Upper lobe of left lung (tissue), 6 donors: ENCODE measurements around the gene AGK. TPM values are rescaled to one million over a fixed set of nuclear protein-coding genes. Genes with fewer than 3 reads are reported as not detected.
A peak's percentile ranks its signal among the peaks of the same experiment; 100 is the strongest.

ENCODE experiments used
- ATAC-seq, 2 donors: fragments of 200-7000 bp; cut with Tn5 transposase; one replicate each; pipeline ENCODE4 v1.9.1; 2022; ENCODE audit warnings: mild to moderate bottlenecking in 2 of 2, moderate library complexity in 2 of 2; ENCODE audit not compliant: low FRiP score in 2 of 2
- DNase-seq, 2 donors: peaks; one replicate each; pipeline ENCODE4 v3.0.0-alpha.2; 2019 to 2020
- H3K27ac ChIP-seq, 4 donors: fragments of 200-600 bp; sonication (generic); one replicate each; pipeline ENCODE4 v1.5.1; 2016 to 2019
- H3K27me3 ChIP-seq, 4 donors: fragments of 200-600 bp; sonication (generic); one replicate each; pipeline ENCODE4 v1.5.1; 2017 to 2019
- H3K36me3 ChIP-seq, 4 donors: fragments of 200-600 bp; sonication (generic); one replicate each; pipeline ENCODE4 v1.5.1; 2016 to 2019
- H3K4me1 ChIP-seq, 4 donors: fragments of 200-600 bp; sonication (generic); one replicate each; pipeline ENCODE4 v1.5.1; 2018 to 2019
- H3K4me3 ChIP-seq, 4 donors: fragments of 200-600 bp; sonication (generic); one replicate each; pipeline ENCODE4 v1.5.1; 2017 to 2019; ENCODE audit warnings: mild to moderate bottlenecking in 2 of 4, moderate library complexity in 1 of 4
- H3K9me3 ChIP-seq, 4 donors: fragments of 200-600 bp; sonication (generic); one replicate each; pipeline ENCODE4 v1.5.1; 2018 to 2019
- CTCF ChIP-seq, 6 experiments: fragments of 450-650 bp in 4 of 6; fragments of 200-600 bp in 2 of 6; sonication (generic) in 2 of 6; IDR thresholded peaks; one replicate each; pipeline ENCODE4 v1.5.1; 2016 to 2019; ENCODE audit warnings: antibody characterized with exemption in 6 of 6
- EP300 ChIP-seq, 4 donors: sonication (generic); formaldehyde crosslinking; IDR thresholded peaks; one replicate each; pipeline ENCODE4 v1.5.1; 2017; ENCODE audit warnings: antibody characterized with exemption in 4 of 4, control low read depth in 2 of 4
- POLR2A ChIP-seq, 4 donors: fragments of 450-650 bp; IDR thresholded peaks; one replicate each; pipeline ENCODE4 v1.5.1; 2016 to 2017; ENCODE audit warnings: antibody characterized with exemption in 4 of 4, mild to moderate bottlenecking in 2 of 4
- POLR2AphosphoS5 ChIP-seq, 2 donors: sonication (generic); formaldehyde crosslinking; IDR thresholded peaks; one replicate each; pipeline ENCODE4 v1.5.1; 2017; ENCODE audit warnings: antibody characterized with exemption in 2 of 2
- WGBS, 2 donors: methylation state at CpG; one replicate each; pipeline ENCODE4 v1.1.5; 2017 to 2018; 5-methylcytosine and 5-hydroxymethylcytosine counted together
- total RNA-seq, 6 donors: library from RNA; depleted of rRNA in 4 of 6; stranded (reverse); fragments of >200 nt in 4 of 6; gene quantifications; one replicate each; pipeline versions ENCODE4 v1.1.0 to v1.2.1, GENCODE V29; 2016 to 2021
- donor health status: DM: no; HTN: no; CAD: no; lungs with moderate emphysema.
- donor health status: DM: no; HTN: yes; CAD: no; lungs with severe emphysema.

Gene AGK
- total RNA-seq, 6 donors from 2014 or later = 11.5 to 51.3 (median 22.3) TPM

GRCh38 chr7:141588912-141589311 is 37.7 kb downstream of the AGK start:
- ATAC-seq (no peak), DNase-seq (no peak)
- 93 to 94% methylated on average over 4 of the region's 4 CpGs for WGBS, 2 donors
- H3K27ac ChIP-seq = no peak overlapping the region
- peaks cover 0 to 5% (median 2%) of the 10 kb centered on the region in 4 donors for H3K4me1 ChIP-seq
- no peaks in the 10 kb centered on the region for H3K27me3 ChIP-seq
- H3K36me3 ChIP-seq = peaks cover 0 to 12% (median 0%) of the 10 kb centered on the region in 4 donors
- TF ChIP-seq EP300 (IDR thresholded peaks at IDR 0.05) (no peak), POLR2A (IDR thresholded peaks at IDR 0.05) (no peak), POLR2AphosphoS5 (IDR thresholded peaks at IDR 0.05) (no peak), CTCF (IDR thresholded peaks at IDR 0.05) (no peak)
- H3K4me3 ChIP-seq = no peak overlapping the region
- H3K9me3 ChIP-seq = no peaks in the 10 kb centered on the region

- H3K36me3 ChIP-seq = peaks cover 0 to 23% (median 2%) of the 10 kb centered on the region in 4 donors
- TF ChIP-seq CTCF (IDR thresholded peaks at IDR 0.05) (no peak), POLR2A (IDR thresholded peaks at IDR 0.05) (no peak), EP300 (IDR thresholded peaks at IDR 0.05) (no peak), POLR2AphosphoS5 (IDR thresholded peaks at IDR 0.05) (no peak)
- no peaks in the 10 kb centered on the region for H3K27me3 ChIP-seq
- H3K27ac ChIP-seq = no peak overlapping the region
- H3K4me1 ChIP-seq = peaks cover 0 to 5% (median 2%) of the 10 kb centered on the region in 4 donors
- no peak overlapping the region for H3K4me3 ChIP-seq
- H3K9me3 ChIP-seq = no peaks in the 10 kb centered on the region
- ATAC-seq (no peak), DNase-seq (no peak)
- WGBS, 2 donors = 95 to 99% methylated on average over 3 of the region's 3 CpGs
These were observed 38.9 kb downstream of the AGK start for GRCh38 chr7:141590071-141590470.

- no peak overlapping the region for H3K4me3 ChIP-seq
- H3K36me3 ChIP-seq = peaks cover 0 to 23% (median 2%) of the 10 kb centered on the region in 4 donors
- TF ChIP-seq POLR2A (IDR thresholded peaks at IDR 0.05) (no peak), EP300 (IDR thresholded peaks at IDR 0.05) (no peak), CTCF (IDR thresholded peaks at IDR 0.05) (no peak), POLR2AphosphoS5 (IDR thresholded peaks at IDR 0.05) (no peak)
- DNase-seq = peak in 1 of 2 donors; percentile 26
- WGBS, 2 donors = 78 to 83% methylated on average over 3 of the region's 3 CpGs
- H3K27ac ChIP-seq = no peak overlapping the region
- peaks cover 0 to 5% (median 1%) of the 10 kb centered on the region in 4 donors for H3K4me1 ChIP-seq
- H3K9me3 ChIP-seq = no peaks in the 10 kb centered on the region
- H3K27me3 ChIP-seq = no peaks in the 10 kb centered on the region
- no peak for ATAC-seq
These were observed 39.5 kb downstream of the AGK start for GRCh38 chr7:141590666-141591065.

DNA sequence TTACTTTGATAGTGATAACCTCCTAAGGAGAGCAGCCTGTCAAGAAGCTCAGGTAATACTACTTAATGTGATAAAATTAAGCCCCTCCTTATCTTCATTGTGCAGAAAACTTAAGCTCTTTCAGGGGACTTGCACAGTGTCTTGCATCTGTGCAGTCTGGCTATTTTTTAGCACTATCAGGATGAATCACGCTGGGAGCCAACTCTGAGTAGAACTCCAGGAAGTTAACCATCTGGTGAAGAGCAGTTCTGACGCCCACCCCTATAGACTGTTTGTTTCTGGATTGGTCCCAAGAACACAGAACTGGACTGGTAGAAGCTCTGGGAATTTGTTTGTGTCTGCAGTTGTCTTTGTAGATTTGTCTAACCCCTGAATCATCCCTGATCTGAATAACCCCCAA is 41.9 kb downstream of the AGK start:
- Histone ChIP-seq H3K27ac (no peak overlapping the region), H3K36me3 (peaks cover 0 to 30% (median 8%) of the 10 kb centered on the region in 4 donors), H3K27me3 (no peaks in the 10 kb centered on the region), H3K4me1 (no peaks in the 10 kb centered on the region), H3K4me3 (no peak overlapping the region), H3K9me3 (no peaks in the 10 kb centered on the region)
- 63 to 66% methylated on average over 2 of the region's 2 CpGs for WGBS, 2 donors
- TF ChIP-seq EP300 (IDR thresholded peaks at IDR 0.05) (no peak), POLR2AphosphoS5 (IDR thresholded peaks at IDR 0.05) (no peak), CTCF (IDR thresholded peaks at IDR 0.05) (no peak), POLR2A (IDR thresholded peaks at IDR 0.05) (no peak)
- ATAC-seq (no peak), DNase-seq (no peak)

DNA sequence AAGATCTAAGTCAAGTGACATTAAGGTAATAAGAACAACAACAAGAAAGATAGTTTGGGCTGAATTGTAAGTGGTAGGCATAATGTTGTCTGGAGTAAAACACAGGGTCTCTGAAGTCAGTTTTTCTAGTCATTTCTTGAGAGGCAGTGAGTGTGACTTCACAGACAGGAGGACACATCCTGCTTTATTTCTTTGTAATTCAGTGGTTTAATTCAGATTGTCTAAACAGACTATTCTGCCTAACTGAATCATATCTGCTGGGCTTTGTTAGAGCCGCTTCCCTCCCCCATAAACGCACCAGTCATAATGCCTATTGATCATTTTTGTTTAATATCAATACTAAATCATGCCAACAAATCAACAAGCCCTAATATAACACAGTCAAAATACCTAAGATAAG is 46.8 kb downstream of the AGK start:
- Histone ChIP-seq H3K9me3 (no peaks in the 10 kb centered on the region), H3K4me1 (no peaks in the 10 kb centered on the region), H3K36me3 (peaks cover 6 to 35% (median 9%) of the 10 kb centered on the region in 4 donors), H3K27ac (no peak overlapping the region), H3K27me3 (no peaks in the 10 kb centered on the region), H3K4me3 (no peak overlapping the region)
- 91 to 96% methylated on average over 2 of the region's 2 CpGs for WGBS, 2 donors
- DNase-seq (no peak), ATAC-seq (no peak)
- no peak for TF ChIP-seq CTCF (IDR thresholded peaks at IDR 0.05)
- TF ChIP-seq POLR2A (IDR thresholded peaks at IDR 0.05) = no peak
- no peak for TF ChIP-seq POLR2AphosphoS5 (IDR thresholded peaks at IDR 0.05)
- TF ChIP-seq EP300 (IDR thresholded peaks at IDR 0.05) = no peak
